GM18870 (cell line): ENCODE measurements around the gene CXCL1.

ENCODE experiments used
- ATAC-seq: cut with Tn5 transposase; IDR thresholded peaks from one replicate; pipeline ENCODE4 v1.9.1; 2021; ENCODE audit warnings: moderate library complexity; ENCODE audit not compliant: unreplicated experiment

The CXCL1 gene

GRCh38 chr4:73869130-73870055 is at the start of gene CXCL1:
CXCL1 (plus strand) TSS chr4:73869393; CDS start chr4:73869471, 78 bp downstream.
- no peak for ATAC-seq

DNA sequence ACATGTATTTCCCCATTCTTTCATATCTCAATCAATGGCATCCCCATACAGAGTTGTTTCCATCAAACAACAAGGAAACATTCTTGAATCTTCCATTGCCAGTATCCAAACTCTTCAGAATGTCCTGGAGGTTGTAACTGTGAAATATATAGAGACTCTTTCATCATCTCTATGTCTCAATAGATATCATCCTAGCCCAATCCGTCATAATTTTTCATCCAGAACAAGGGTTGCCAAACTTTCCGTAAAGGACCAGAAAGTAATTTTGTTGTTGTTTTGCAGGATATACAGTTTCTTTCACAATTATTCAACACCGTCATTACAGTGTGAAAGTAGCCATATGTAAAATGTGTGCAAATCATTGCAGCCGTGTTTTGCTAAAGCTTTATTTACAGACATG is 47.9 kb upstream of the CXCL1 start:
- no peak for ATAC-seq

DNA sequence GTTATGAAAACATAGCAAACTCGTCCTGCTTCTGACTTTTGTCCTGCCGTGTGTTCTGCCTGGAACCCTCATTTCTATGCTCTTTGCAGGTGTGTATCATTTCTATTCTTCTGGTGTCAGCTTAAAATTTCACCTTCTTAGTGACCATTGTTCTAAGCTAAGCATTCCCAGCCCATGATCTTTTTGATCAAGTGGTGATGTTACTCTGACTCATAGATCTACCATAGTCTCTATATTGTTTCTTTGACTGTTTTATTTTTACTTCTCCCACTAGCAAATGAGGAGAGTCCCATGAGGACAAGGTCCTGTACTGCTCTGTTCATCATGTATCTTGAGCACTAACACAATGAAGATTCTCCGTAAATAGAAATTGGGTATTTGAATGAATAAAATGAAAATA is 46.8 kb upstream of the CXCL1 start:
- no peak for ATAC-seq

DNA sequence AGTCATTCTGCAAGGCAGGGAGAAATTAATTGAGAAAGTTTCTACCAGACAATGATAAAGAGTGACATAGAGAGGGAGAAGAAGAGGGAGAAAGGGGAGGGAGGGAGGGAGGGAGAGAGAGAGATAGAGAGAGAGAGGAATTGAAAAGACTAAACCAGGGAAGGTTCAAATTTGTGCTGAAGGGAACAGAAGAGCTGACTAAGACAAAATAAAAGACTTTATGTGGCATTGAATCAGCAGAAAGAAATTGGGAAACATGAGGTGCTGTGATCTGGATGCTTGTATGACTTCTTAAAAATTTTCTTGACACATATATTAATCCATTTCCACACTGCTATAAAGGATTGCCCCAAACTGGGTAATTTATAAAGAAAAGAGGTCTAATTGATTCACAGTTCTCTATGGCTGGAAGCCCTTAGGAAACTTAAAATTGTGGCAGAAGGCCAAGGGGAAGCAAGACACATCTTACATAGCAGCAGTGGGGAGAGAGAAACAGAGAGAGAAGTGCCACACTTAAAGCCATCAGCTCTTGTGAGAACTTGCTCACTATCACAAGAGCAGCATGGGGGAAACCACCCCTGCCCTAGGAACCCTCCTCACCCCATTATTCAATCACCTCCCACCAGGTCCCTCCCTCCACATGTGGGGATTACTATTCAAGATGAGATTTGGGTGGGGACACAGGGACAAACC is 46.2 kb upstream of the CXCL1 start:
- ATAC-seq, result no peak

- ATAC-seq, result no peak
These were observed 45.4 kb upstream of the CXCL1 start for GRCh38 chr4:73823760-73824159.

DNA sequence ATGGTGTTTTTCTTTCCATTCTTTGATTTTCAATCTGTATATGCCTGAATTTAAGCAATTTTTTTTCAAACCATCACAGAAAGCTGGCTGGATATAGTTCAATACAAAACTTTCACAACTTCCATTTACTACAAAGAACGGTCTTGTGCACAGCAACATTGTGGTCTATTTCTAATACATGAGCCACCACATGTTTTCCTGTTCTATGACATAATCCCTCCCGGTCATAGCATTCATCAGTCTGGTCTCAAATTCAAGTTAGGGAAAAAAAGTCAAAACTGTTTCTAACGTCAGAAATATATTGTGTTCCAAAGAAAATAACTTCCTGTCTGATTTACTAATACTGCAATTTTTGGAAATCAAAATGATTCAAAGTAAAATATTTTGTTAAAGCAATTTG is 40.2 kb upstream of the CXCL1 start:
- ATAC-seq, result no peak

DNA sequence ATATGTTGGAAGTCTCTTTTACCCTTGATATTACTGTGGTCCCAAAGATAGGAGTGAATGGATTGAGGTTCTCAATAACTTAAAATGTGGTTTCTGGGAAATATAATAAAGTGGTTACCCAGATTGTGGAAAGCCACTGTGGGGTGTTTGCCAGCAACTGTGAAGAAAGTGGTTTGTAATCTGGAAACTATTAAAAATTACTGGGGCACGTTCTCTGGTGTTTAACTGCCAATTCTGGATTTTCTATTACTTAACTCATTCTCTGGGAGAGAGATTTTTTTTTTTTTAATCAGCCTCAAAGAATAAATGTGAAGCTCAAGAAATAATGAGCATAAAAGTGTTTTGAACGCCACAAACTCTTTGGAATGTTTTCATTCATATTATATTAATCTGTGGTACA is 37.6 kb upstream of the CXCL1 start:
- no peak for ATAC-seq

DNA sequence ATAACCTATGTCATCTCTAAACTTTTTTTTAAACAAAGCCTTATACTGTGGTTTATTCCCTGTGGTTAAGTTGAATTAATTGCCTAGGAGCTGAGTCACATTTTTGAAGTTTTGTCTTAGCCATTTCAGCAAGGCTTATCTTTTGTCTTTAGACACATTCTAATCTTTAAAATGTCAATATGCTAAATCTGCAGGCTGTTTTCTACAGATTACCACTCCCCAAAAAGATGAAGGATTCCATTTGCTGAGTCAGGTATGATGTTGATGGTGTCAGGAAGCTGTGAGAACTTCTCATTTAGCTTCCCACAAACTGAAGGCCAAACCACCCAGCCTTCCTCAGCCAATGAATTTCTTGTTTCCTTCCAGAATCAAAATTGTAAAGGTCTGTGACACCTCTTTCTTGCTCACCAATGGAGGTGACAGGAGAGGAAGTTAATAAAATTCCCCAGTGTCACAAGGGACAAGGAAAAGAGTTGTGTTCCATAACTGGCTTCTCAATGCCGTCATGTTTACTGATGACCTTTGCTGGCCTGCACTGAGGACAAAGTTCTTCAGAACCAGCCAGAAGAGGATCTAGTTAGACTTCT is 36.4 kb upstream of the CXCL1 start:
- ATAC-seq, result no peak

GRCh38 chr4:73836373-73837279 is 32.6 kb upstream of the CXCL1 start, which contains the start of gene CXCL6:
CXCL6 (plus strand) TSS chr4:73836678; CDS start chr4:73836751, 73 bp downstream.
- ATAC-seq, result no peak

DNA sequence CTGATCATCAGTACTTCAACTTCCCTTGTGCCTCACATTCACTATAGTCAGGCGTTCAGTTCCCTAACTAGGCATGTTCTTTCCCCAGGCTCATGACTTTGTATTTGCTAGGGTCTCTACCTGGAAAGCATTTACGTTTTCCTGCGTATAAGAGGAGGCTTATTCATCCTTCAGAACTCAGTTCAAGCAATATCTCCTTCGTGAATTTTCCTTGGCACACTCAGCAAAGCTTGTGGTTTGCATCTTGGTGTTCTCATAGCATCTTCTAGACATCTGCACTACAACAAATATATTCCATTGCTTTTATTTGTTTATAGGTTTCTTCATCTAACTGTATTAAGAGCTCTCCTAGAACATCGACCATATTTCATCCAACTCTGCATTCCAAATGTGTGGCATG is 30.1 kb upstream of the CXCL1 start:
- ATAC-seq, result no peak

GRCh38 chr4:73839715-73840114 is 29.5 kb upstream of the CXCL1 start:
- no peak for ATAC-seq

DNA sequence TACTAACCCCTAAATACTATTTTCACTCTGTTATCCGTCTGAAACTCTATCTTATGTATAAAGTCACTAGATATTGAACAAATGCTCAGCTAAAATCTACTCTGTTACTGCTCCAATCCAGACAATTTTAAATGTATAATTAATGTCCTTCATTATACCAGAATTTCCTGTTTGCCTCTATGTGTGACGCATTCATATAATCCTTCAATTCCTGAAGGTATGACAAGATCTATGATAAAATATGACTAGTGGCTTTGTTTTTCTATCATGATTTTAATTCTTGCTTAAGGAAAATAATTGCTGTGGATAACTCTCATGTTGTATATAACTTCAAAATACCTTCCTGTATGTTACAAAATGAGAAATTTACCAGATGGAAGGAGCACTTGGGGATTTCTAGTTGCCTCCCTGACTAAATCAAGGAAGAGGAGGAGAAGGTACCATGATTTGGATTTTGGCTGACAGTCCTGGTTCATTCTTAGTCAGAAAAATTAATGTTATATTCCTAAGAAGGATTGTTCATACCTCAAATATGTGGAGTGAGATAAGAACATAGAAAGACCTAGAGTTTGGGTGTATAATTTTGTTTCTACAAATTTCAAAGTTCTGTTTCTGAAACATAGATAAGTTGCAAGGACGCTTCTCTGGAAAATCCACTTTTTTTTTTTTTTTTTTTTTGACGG is 27.8 kb upstream of the CXCL1 start:
- ATAC-seq, result no peak

- no peak for ATAC-seq
These were observed 26.5 kb upstream of the CXCL1 start for GRCh38 chr4:73842696-73843095.

GRCh38 chr4:73843369-73843768 is 25.8 kb upstream of the CXCL1 start:
- no peak for ATAC-seq

DNA sequence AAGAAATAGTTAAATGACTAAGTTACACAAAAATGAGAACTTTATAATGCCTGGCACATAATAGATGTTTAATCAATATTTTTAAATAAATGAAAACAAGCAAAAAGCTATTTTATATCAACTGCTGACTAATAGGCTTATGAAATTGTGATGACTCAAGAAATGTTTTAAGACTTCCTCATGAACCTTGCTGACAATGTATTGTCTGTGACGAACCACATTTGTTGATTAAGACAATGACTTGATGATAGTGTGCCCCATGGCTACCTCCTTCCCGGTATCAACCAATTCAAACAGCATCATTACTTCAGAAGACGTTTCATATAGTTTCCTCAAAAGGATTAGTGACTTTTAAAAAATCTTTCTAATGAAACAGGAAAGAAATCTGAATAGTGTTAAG is 24.8 kb upstream of the CXCL1 start:
- ATAC-seq, result no peak

DNA sequence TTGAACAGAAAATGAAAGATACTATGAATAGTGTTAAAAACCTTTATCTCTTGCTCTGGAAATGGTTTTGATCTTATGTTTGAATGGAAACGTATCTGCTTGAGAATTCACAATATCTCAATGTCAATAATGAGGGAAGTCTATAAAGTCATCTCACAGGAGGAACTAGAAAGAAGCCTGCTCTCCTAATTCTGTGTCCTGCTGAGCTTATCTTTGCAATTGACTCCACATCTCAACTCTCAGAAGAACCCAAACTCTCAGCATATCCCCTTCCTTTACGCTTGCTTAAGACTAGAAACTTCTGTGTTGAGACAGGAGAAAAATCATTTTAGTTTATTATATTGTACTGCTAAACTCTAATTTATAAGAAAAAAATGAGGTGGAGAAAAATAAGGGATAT is 24.4 kb upstream of the CXCL1 start:
- ATAC-seq, result no peak

GRCh38 chr4:73847526-73848182 is 21.5 kb upstream of the CXCL1 start:
- ATAC-seq, result no peak

- ATAC-seq, result no peak
These were observed 20.9 kb upstream of the CXCL1 start for GRCh38 chr4:73848183-73848777.

GRCh38 chr4:73850261-73850970 is 18.8 kb upstream of the CXCL1 start:
- ATAC-seq, result no peak
